ENCODE data around the gene CLP1.

Gene CLP1

DNA sequence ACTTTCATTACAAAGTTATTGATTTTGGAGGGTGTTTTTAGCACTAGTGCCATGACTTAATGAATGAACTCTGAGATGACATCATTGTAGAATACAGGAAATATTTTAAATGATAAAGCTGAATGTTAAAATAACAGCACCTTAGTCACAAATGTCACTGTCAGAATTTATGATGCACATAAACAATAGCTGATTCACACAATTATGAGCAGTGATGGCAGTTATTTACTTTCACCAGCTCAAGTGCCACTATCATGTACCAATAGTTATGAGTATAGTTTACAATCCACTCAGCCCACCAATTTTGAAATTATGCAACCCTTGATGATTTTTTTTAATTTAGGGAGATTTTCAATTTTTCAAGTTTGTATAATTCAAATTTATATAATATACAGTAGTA lies 37.1 kb upstream of the CLP1 start:
- TF ChIP-seq, protein P1, sequence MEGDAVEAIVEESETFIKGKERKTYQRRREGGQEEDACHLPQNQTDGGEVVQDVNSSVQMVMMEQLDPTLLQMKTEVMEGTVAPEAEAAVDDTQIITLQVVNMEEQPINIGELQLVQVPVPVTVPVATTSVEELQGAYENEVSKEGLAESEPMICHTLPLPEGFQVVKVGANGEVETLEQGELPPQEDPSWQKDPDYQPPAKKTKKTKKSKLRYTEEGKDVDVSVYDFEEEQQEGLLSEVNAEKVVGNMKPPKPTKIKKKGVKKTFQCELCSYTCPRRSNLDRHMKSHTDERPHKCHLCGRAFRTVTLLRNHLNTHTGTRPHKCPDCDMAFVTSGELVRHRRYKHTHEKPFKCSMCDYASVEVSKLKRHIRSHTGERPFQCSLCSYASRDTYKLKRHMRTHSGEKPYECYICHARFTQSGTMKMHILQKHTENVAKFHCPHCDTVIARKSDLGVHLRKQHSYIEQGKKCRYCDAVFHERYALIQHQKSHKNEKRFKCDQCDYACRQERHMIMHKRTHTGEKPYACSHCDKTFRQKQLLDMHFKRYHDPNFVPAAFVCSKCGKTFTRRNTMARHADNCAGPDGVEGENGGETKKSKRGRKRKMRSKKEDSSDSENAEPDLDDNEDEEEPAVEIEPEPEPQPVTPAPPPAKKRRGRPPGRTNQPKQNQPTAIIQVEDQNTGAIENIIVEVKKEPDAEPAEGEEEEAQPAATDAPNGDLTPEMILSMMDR (IDR thresholded peaks at IDR 0.05; ENCODE audit: low read depth, low read length) = no peak
- H3K4me3 ChIP-seq (ENCODE audit: low read depth, low read length) = no peak overlapping the region

DNA sequence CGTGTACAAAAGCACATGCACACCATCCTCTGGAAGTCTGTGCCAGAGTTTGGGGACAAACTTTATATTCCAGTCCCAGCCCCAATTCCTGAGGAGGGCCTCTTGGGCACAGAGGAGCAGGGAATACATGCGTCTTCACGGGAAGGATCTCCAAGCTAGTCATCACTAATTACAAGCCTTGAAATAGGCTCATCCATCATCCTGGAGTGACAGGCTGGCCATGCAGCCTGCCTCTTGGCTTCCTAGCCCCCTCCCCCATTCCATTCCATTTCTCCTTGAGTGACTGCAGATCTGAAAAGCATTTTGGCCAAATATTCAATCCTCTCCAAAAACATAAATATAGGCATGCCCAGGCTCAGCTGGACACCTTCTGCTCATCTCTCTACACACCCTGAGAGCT lies 35.3 kb upstream of the CLP1 start:
- TF ChIP-seq, protein P1 (IDR thresholded peaks at IDR 0.05; ENCODE audit: low read depth, low read length) = no peak
- no peak overlapping the region for H3K4me3 ChIP-seq (ENCODE audit: low read depth, low read length)

DNA sequence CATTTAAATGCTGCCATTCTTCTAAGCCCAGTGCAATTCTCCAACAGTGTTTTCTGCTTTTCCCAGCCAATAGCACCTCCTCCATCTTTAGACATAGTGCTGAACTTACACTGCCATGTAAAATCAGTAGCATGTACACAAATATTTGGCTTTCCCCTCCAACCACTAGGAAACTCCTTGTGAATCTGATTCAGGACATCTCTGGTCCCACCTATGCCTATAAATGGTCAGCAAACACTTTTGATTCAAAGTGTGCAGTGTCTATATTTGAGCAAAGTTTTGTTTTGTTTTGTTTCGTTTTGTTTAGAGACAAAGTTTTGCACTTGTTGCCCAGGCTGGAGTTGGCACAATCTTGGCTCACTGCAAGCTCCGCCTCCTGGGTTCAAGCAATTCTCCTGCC lies 32.7 kb upstream of the CLP1 start:
- TF ChIP-seq, protein P1 (IDR thresholded peaks at IDR 0.05; ENCODE audit: low read depth, low read length) = no peak

DNA sequence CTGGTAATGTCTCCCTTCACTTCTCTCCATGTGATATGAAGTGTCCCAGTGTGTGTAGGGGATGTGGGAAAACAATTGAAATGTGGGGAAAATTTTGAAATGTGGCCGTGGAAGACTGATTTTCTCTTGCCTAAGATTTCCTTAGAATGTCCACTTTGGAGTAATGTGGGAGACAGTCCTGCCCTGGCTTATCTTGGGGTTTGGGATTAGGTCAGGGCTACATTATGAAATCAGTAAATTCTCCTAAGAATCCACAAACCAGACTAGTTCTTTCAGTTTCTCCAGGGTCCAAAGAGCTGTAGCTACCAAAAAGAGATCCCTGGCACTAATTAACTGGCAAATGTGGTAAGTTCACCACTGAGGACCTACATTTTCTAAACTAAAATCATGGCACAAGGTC lies 30.7 kb upstream of the CLP1 start:
- TF ChIP-seq, protein P1 (IDR thresholded peaks at IDR 0.05; ENCODE audit: low read depth, low read length) = no peak

More for the DNA sequence above, 32.7 kb upstream of the CLP1 start:
- no peak overlapping the region for H3K4me3 ChIP-seq (ENCODE audit: low read depth, low read length)

DNA sequence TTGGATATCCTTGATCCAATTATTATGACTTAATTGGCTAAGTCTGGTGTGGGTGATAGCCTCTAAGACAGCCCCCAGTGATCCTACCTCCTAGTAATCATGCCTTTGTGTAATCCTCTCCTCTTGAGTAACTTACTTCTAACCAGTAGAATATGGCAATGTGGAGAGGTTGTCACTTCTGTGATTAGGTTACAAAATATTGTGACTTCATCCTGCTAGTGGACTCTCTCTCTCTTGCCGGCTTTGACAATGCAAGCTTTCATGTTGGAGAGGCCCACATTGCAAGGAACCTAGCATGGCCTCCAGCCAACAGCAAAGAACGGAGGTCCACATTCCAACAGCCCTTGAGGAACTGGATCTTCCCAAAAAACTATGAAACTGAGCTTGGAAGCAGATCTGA lies 27.4 kb upstream of the CLP1 start:
- TF ChIP-seq, protein P1 (IDR thresholded peaks at IDR 0.05; ENCODE audit: low read depth, low read length) = no peak

More for the DNA sequence above, 30.7 kb upstream of the CLP1 start:
- H3K4me3 ChIP-seq (ENCODE audit: low read depth, low read length) = no peak overlapping the region

DNA sequence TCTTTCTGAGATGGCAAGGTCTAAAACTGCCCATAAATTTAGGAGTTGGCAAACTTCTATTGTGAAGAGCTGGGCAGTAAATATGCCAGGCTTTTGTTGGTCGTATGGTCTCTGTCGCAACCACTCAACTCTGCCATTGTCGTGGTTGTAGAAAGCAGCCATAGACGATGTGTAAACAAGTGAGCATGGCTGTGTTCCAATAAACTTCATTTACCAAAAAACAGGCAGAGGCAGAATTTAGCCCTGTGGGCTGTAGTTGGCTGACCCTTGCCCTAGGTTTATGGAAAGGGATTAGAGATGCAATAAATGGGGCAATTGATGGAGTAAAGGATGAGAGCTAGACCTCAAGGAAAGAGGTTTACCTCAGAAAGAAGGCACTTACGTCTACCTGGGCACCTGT lies 25.4 kb upstream of the CLP1 start:
- TF ChIP-seq, protein P1 (IDR thresholded peaks at IDR 0.05; ENCODE audit: low read depth, low read length) = no peak
- H3K4me3 ChIP-seq (ENCODE audit: low read depth, low read length) = no peak overlapping the region

More for the DNA sequence above, 27.4 kb upstream of the CLP1 start:
- no peak overlapping the region for H3K4me3 ChIP-seq (ENCODE audit: low read depth, low read length)

DNA sequence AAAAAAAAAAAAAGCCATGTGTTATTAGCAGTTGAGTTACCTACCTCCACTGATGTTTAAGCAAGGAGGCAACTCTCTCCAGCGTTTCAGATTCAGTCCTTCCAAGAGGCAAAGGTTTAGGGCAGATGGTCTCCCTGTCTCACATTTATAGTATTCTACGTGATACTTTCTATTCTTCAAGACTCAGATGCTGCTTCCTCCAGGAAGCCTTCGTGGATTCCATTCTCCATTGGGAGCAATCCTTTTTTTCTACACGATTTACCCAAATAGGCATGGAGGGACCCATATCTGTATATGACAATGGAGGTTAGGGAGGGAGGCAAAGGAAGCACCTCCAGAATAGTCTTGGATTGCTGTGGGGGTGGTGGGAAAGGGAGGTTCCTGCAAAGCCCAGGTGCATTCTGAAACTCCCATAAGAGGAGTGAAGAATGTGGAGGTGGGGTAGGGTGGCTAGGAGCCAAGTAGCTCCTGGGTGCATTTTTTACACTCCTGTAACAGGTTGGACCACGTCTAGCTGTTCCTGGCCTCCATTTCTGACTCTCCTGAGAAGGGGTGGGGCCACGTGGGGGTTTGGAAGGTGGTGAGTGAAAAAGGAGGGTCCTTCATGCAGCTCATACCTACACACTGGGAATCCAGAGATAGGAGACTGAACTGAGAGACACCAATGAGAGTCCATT lies 24.0 kb upstream of the CLP1 start:
- no peak overlapping the region for H3K4me3 ChIP-seq (ENCODE audit: low read depth, low read length)
- TF ChIP-seq, protein P1 (IDR thresholded peaks at IDR 0.05; ENCODE audit: low read depth, low read length) = no peak

All from WI38 (cell line).